Activated T-helper 1 cell treated with anti-CD3 and anti-CD28 coated beads, Interleukin-2, amount 50 U/mL, for 16 hours (primary cell): Measurements from ENCODE around the gene GLRX.

ENCODE experiments used
- DNase-seq, 2 donors: peaks; one replicate each; pipeline ENCODE4 v3.0.0-alpha.2; 2020; ENCODE audit warnings: low read depth in 1 of 2, low spot score in 1 of 2

Gene GLRX, protein sequence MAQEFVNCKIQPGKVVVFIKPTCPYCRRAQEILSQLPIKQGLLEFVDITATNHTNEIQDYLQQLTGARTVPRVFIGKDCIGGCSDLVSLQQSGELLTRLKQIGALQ

GRCh38 chr5:95822542-95823181 lies at the start of gene GLRX:
TSS of gene GLRX (minus strand) at chr5:95822726. CDS start at chr5:95822662, 64 bp downstream.
- no peak for DNase-seq

GRCh38 chr5:95871146-95871806 lies 48.8 kb upstream of the GLRX start:
- DNase-seq, result no peak

DNA sequence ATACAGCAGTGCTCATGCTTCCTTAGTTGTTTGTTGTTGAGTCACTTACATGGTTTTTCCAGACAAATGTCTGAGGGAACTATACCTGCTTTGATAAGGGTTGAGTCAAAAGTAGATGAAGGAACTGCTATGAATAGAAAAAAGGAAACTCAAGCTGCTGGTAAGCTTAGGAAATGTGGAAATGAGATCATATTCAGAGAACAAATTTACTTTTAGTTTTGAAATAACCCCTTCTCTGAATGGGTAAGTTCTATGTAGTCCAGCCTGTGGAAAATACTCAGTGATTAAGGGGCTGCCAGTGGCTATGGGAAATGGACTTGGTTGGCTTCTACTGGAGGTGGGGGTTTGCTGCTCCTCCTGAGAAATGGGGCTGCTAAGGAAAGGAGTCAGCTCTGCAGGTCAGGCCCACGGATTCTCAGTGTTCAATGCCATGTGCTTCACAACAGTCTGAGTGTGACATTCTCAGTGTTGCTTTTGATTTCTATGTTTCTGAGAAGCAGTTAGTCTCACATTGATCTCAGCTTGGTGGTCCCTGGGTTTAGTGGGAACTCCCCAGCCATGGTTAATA lies 47.7 kb upstream of the GLRX start:
- DNase-seq, result no peak

GRCh38 chr5:95869173-95869855 lies 46.8 kb upstream of the GLRX start:
- DNase-seq, result peak in 1 of 2 donors; percentile 16

- no peak for DNase-seq
These were observed 45.6 kb upstream of the GLRX start for GRCh38 chr5:95868136-95868535.

- DNase-seq, result no peak
These were observed 44.0 kb upstream of the GLRX start for GRCh38 chr5:95866435-95867040.

DNA sequence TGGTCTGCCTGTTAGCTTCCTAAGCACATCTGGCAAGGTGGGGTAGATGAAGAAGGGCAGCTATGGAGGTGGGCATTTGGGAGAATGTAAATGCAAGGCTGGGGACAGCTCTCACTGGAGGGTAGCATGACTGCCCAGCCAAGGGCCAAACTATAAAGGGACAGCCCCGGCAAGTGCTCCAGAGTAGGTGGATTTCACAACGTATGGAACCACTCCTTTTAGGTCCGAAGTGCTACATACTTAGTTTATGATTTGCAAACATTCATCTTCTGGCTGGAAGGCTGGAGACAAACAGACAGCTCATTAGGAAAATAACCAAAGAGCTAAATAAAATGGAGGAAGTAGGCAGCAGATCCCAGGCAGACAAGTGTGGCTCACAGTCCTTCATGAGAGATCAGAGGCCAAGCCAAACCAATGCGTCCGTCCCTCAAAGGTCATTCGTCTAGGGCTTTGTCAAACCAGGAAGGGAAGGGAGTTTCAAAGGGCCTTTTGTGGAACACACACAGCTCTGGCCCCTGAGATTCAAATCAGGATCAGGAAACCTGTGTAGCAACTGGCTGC lies 42.5 kb upstream of the GLRX start:
- no peak for DNase-seq

- DNase-seq, result no peak
These were observed 41.9 kb upstream of the GLRX start for GRCh38 chr5:95864456-95864855.

DNA sequence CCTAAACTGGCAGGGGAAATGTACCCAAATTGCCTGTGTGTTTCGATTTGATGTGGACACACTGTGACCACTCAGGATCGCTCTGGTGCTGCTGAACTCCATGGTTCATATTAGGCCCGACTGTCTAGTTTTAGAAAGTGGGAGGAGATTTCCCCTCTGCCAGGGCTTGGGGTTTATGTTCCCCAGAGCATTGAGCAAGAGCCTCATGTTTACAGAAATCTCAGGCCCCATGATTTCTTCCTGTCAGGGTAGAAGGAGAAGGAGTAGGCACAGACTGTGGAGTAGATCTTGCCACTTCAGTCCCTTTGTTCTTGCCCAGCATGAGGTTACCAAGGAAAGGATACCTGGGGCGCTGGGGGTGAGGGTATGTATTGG lies 40.8 kb upstream of the GLRX start:
- no peak for DNase-seq

DNA sequence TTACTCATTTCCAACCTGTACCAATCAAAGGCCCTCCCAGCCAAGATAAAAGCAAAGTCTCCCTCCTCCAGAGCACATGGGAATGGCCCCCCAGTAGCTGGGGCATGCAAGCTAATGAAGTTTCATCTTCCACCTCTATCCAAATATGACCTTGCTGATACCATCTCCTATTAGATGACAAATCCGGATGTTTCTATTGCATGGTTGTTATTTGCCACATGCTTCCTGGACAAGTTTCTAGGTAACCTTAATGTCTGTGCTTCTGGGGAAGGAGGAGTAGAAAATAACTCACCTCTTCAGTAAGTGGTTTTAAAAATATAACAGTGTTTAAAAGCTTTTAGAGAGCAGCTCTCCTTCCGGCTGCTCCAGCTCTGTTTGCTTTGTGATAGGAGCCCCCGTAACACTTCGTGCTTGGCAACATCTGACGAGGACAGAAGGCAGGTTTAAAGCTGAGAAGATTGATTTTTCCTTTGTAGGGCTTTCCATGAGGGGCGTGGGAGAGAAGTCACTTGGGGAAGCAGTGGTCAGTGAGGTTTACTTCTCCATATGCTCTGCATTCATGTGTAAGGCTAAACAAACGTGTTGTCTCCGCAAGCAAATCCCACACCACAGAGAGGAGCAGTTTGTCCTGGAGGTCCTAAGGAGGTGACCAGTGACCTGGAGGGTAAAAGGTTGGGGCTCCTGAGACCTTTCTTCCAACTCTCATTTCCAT lies 40.3 kb upstream of the GLRX start:
- DNase-seq, result no peak

- DNase-seq, result no peak
These were observed 39.5 kb upstream of the GLRX start for GRCh38 chr5:95861864-95862561.

GRCh38 chr5:95861221-95861863 lies 38.8 kb upstream of the GLRX start:
- no peak for DNase-seq

- no peak for DNase-seq
These were observed 37.1 kb upstream of the GLRX start for GRCh38 chr5:95859661-95860060.

DNA sequence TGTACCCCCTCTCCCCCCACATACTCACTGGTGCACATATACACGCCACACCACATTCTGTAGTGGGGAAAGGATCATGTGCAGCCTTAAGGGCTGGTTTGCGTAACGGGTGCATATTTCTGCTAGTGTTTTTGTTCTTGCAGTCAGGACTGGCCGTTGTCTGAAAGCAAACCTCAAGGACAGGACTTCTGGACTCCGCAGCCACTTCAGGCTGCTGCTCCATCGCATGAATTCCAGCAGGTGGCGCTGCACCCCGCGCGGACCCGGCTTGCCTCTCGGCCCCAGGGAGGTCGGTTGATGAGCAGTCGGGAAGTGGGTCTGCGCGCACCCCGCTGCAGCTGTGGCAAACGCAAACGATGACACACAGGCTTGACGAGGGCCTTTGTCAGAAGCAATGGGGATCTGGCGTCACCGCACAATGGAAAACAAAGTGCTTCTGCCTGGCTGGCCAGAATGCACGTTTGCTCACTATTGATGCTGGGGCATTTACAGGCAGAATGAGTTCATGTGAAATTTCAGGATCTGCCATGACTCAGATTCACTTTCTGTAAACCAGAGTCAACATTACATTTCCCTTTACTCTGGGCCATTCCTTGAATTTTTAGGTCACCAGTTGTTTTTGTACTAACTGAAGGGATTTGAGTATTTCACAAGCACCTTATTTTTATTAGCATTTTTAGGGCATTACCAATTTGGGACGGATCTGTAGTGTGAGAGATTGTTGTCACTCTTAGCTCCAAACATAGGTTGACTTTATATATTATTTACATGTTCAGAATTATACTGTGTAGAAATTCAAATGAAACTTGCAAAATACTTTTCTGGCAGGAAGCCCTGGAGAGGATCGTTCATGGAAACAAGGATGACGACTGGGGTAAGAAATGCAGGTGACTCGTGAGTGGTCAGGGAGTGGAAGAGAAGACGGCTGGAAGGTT lies 36.4 kb upstream of the GLRX start:
- DNase-seq, result peak; percentile 85 to 86

DNA sequence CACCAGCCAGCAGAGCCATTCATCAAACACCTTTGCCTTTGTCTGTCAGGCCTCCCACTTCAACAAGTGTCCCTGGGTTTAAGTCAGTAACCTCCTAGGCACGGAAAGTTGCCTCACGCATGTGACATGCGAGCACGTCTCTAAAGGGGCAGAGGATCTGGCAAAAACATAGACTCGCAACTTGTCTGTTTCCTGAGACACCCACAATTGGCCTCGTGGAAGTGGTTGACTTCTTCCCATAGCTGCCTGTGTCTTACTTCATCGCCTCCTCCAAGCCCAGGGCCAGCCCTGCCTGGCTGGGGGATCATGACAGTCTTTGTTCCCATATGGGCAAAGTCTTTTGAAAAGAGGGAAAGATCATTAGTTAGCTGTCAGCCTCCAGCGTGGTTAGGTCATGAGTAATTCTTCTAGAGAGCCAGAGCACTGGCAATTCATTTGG lies 35.5 kb upstream of the GLRX start:
- DNase-seq, result no peak

DNA sequence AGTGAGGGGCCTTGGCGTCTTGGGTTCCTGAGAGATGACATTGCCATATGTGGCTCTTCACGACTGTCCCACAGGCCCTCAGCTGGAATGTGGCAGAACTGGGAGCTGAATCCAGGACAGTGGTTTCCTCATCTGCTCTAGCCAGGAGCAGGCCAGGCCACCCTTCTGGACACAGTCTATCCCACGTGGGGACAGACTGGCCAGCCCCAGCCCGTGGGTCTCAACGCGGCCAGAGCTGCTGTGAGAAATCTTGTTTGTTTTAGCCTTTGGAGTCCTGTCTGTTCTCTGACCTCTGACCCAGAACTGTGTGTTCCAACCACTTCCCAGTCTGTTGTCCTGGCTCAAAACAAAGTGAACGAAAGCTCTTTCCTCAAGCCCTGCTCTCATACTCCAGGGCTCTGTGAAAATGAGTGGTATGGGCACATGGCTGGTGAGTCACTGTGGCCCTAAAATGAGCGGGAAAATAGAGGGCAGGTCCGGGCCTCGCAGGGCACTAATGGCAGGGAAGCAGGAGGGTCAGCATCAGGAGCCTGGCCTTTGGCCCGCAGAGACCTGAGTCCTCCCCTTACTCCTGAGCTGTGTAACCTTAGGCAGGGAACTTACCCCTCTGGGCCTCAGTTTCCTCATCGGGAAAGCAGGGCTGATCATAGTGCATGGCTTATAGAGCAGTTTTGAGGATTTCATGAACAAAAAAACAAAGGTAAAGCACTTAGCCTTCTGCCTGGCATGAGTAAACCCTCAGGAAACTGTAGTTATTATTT lies 34.8 kb upstream of the GLRX start:
- no peak for DNase-seq

- DNase-seq, result no peak
These were observed 34.0 kb upstream of the GLRX start for GRCh38 chr5:95856501-95856981.
